ENCODE data around the gene PADI1.

Gene PADI1

GRCh38 chr1:17204546-17205440 is at the start of gene PADI1:
TSS of gene PADI1 (plus strand) at chr1:17205128. CDS start at chr1:17205218, 90 bp downstream.
- no peak for DNase-seq (ENCODE audit: low read depth in 2 of 2)

- DNase-seq (ENCODE audit: low read depth in 2 of 2): no peak
Observed at GRCh38 chr1:17155257-17155920, 49.5 kb upstream of the PADI1 start.

GRCh38 chr1:17156108-17156507 is 48.8 kb upstream of the PADI1 start:
- no peak for DNase-seq (ENCODE audit: low read depth in 2 of 2)

GRCh38 chr1:17158961-17159360 is 46.0 kb upstream of the PADI1 start:
- no peak for DNase-seq (ENCODE audit: low read depth in 2 of 2)

GRCh38 chr1:17161137-17161740 is 43.7 kb upstream of the PADI1 start:
- no peak for DNase-seq (ENCODE audit: low read depth in 2 of 2)

- no peak for DNase-seq (ENCODE audit: low read depth in 2 of 2)
Observed at GRCh38 chr1:17161926-17162800, 42.8 kb upstream of the PADI1 start.

- no peak for DNase-seq (ENCODE audit: low read depth in 2 of 2)
Observed at GRCh38 chr1:17162941-17163340, 42.0 kb upstream of the PADI1 start.

- DNase-seq (ENCODE audit: low read depth in 2 of 2): no peak
Observed at GRCh38 chr1:17163371-17163770, 41.6 kb upstream of the PADI1 start.

- no peak for DNase-seq (ENCODE audit: low read depth in 2 of 2)
Observed at GRCh38 chr1:17163789-17164666, 40.9 kb upstream of the PADI1 start.

- DNase-seq (ENCODE audit: low read depth in 2 of 2): no peak
Observed at GRCh38 chr1:17165823-17166222, 39.1 kb upstream of the PADI1 start.

GRCh38 chr1:17167041-17167785 is 37.7 kb upstream of the PADI1 start:
- DNase-seq (ENCODE audit: low read depth in 2 of 2): no peak

- DNase-seq (ENCODE audit: low read depth in 2 of 2): no peak
Observed at GRCh38 chr1:17167786-17168090, 37.2 kb upstream of the PADI1 start.

- DNase-seq (ENCODE audit: low read depth in 2 of 2): no peak
Observed at GRCh38 chr1:17168091-17168876, 36.6 kb upstream of the PADI1 start.

GRCh38 chr1:17170571-17170970 is 34.4 kb upstream of the PADI1 start:
- DNase-seq (ENCODE audit: low read depth in 2 of 2): no peak

GRCh38 chr1:17173217-17173616 is 31.7 kb upstream of the PADI1 start:
- DNase-seq (ENCODE audit: low read depth in 2 of 2): no peak

- DNase-seq (ENCODE audit: low read depth in 2 of 2): no peak
Observed at GRCh38 chr1:17176306-17177061, 28.4 kb upstream of the PADI1 start.

- no peak for DNase-seq (ENCODE audit: low read depth in 2 of 2)
Observed at GRCh38 chr1:17177651-17178050, 27.3 kb upstream of the PADI1 start.

GRCh38 chr1:17181781-17182464 is 23.0 kb upstream of the PADI1 start:
- DNase-seq (ENCODE audit: low read depth in 2 of 2): no peak
